Smooth muscle cell of the brain vasculature (primary cell): Measurements from ENCODE around the gene CDK14.

ENCODE experiments used
- DNase-seq: peaks from one replicate; pipeline ENCODE4 v3.0.0-alpha.2; 2012; ENCODE audit warnings: low read depth, low spot score

CDK14 gene

GRCh38 chr7:90838799-90839198, 242.7 kb downstream of the CDK14 start:
- no peak for DNase-seq

DNA sequence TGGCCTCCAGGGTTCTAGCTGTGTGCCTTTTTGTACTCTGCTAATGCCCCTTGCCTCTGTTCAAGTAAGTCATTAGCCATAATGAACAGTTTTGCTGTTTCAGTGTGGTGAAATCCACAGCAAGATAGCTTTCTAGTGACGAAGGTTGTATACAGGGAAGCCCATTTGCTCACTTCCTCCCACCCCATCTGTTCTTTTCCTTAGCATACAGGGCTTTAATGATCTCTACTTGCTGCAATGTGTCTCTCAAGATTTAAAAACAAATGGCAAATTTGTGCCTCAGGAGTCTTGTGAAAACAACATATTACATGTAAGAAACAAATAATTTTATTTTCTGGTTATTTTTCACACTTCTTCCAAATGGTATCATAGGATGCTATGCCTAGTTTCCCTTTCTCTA, 243.2 kb downstream of the CDK14 start:
- no peak for DNase-seq

- no peak for DNase-seq
Observed at GRCh38 chr7:90839727-90840291, 243.7 kb downstream of the CDK14 start.

GRCh38 chr7:90841759-90842429, 245.8 kb downstream of the CDK14 start:
- no peak for DNase-seq

DNA sequence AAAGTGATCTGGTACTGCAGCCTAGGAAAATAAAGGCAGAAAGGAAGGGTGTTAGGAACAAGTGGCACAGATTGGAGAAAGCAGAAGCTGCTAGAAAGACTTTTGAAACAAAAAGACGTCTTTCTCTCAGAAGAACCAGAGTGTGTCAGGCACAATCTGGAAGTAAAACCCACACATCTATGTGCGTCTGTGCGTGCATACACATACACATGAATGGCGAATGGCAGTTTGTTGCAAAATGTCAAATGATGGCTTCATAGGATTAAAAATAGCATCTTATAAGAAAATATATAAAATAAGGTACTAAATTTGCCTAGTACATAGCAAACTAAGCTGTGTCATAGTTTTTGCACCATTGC, 246.3 kb downstream of the CDK14 start:
- DNase-seq, result no peak

GRCh38 chr7:90843472-90843871, 247.4 kb downstream of the CDK14 start:
- no peak for DNase-seq

- DNase-seq, result no peak
Observed at GRCh38 chr7:90844421-90844820, 248.3 kb downstream of the CDK14 start.

DNA sequence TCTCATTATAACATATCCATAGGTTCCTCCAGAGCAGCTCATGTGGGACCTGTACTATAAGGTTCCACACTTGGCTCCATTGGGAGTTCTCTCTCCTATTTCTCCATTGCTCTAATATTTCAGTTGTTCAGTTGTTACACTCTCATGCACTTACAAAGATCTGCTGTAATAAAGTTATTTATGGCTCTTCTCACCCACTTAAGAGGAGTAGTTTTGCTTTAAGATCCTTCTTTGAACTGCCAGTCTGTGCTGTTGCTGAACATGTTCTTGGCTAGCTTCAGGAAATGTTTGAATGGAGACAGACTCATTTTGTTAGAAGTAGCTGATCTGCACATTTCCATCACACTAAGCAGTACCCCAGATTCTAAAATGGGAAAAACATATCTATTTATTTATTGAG, 250.1 kb downstream of the CDK14 start:
- DNase-seq, result no peak

DNA sequence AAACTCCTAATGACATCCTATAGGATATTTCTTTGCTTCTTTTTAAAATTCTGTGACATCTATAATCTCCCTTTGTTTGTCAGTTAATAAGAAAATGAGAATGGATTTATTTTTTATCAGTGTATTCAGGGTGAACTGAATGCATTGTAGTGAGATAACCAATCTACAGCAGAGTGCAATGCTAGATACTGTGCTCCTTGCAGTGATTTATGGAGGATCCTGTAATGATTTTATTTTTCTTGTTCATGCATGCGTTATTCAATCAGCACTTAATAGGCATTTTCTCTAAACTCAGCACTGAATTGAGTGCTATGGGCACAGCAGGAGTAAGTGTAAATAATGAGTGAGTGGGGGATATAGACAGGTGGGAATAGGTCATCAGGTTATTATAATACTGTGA, 253.9 kb downstream of the CDK14 start:
- no peak for DNase-seq

- no peak for DNase-seq
Observed at GRCh38 chr7:90850471-90850870, 254.3 kb downstream of the CDK14 start.

GRCh38 chr7:90853205-90853604, 257.1 kb downstream of the CDK14 start:
- DNase-seq, result no peak

- DNase-seq, result no peak
Observed at GRCh38 chr7:90856351-90857070, 260.4 kb downstream of the CDK14 start.

GRCh38 chr7:90857603-90858002, 261.5 kb downstream of the CDK14 start:
- no peak for DNase-seq

DNA sequence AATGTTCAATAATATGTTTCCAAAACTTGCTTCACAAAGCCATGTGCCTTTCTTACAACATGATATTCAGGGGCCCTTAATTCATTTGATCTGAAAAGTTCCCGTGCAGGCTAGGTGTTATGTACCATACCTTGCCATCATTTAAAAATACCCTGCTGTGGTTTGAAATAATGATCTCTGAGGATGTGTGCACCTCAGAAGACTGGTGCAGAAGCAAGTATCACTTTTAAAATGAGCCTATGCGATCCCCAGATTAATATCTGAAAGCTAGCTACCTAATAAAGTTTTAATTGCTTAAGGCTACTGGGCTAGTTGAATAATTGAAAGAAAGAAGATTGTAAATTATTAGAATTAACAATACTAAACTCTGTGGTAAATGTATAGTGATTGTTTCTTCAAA, 262.4 kb downstream of the CDK14 start:
- no peak for DNase-seq

GRCh38 chr7:90859521-90859920, 263.4 kb downstream of the CDK14 start:
- DNase-seq, result no peak

GRCh38 chr7:90864088-90864487, 268.0 kb downstream of the CDK14 start:
- no peak for DNase-seq

DNA sequence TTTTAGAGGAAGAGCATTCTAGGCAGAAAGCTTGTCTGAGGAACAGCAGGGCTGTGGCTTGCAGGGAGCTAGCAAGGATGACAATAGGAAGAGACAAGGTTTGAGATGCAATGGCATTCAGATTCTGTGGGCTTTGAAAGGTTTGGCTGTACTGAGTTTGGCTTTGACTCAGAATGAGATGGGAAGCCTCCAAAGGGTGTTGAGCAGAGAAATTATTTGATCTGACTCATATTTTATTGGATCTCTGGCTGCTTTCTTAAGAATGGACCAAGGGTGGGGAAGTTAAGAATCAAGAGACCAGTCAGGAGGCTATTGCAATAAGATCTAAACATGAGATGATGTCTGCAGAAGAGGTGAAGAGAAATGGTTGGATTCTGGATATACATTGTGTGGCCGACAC, 273.2 kb downstream of the CDK14 start:
- no peak for DNase-seq

GRCh38 chr7:90876701-90877100, 280.6 kb downstream of the CDK14 start:
- DNase-seq, result no peak

DNA sequence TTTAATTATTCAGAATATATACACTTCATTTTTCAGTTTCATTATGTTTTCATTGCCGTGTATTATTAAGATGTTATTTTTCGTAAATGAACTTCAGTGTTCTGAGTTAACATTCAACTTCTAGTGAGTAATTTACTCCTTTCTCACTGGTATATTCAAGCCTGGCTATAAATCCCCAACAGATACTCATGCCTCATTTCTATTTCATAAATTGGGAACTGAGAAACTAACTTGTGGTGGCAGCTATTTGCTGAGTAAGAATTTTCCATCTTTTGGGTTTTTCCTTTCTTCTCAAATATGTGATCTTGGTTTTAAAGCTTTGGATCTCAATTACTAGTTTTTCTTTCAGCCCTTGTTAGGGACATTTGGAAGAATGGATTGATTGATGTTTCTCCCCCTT, 281.1 kb downstream of the CDK14 start:
- no peak for DNase-seq

- no peak for DNase-seq
Observed at GRCh38 chr7:90879924-90880323, 283.8 kb downstream of the CDK14 start.

DNA sequence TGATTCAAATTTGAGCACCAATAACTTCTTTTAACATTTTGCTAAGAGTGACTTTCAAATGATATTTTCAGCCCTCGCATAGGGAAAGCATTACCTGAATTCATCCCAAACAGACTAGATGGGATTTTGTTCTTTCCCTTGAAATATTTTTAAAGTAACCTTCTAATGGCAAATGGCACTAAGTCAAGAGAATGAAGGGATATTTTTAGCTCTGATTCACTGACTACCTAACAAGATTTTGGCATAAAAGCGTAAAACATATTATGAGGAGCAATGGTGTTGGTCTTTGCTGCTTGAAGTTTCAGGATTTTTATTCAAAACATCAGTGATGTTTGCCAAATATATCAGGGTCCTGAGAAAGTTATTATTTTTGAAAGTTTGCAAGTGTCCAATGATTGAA, 290.3 kb downstream of the CDK14 start:
- DNase-seq, result no peak

- DNase-seq, result no peak
Observed at GRCh38 chr7:90889210-90889609, 293.1 kb downstream of the CDK14 start.

DNA sequence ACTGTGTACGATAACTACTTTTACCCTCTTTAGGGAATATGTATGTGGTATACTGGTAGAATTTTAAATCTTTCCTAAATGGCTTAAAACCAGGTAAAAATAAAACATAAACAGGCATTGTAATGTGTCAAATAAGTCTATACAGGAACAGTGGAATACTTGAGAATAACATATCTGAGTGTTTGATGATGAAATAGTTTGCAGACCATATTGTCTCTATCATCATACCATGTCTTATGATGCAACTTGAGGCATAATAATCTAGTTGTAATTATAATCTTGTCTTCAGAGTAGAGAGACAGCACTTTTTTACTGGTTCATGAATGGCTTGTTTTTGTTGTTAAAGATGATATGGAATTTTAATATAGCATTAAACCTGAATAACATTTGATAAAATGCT, 293.5 kb downstream of the CDK14 start:
- no peak for DNase-seq
